Mesodermal cell (in vitro differentiated cells): ENCODE results near the gene STYXL2.

ENCODE experiments used
- H3K27ac ChIP-seq: 2 replicates; pipeline ENCODE4 v1.7.0; 2013; ENCODE audit warnings: mild to moderate bottlenecking, low read depth, low read length, moderate library complexity; ENCODE audit not compliant: severe bottlenecking
- H3K36me3 ChIP-seq: 2 replicates; pipeline ENCODE4 v1.7.1; 2013; ENCODE audit warnings: mild to moderate bottlenecking, low read length, moderate library complexity; ENCODE audit not compliant: control insufficient read depth, insufficient read depth
- H3K4me1 ChIP-seq: one replicate; pipeline ENCODE4 v1.7.1; 2013; ENCODE audit warnings: mild to moderate bottlenecking, low read length; ENCODE audit not compliant: insufficient read depth, control insufficient read depth, poor library complexity, severe bottlenecking
- H3K4me3 ChIP-seq: 2 replicates; pipeline ENCODE4 v1.7.0; 2013; ENCODE audit warnings: low read length, control low read depth, mild to moderate bottlenecking; ENCODE audit not compliant: insufficient read depth, poor library complexity, severe bottlenecking; ENCODE audit errors: extremely low read depth
- H3K9me3 ChIP-seq: 2 replicates; pipeline ENCODE4 v1.7.1; 2013; ENCODE audit warnings: mild to moderate bottlenecking, low read length, moderate library complexity; ENCODE audit not compliant: control insufficient read depth
- WGBS, 2 experiments: methylation state at CpG; one replicate each; pipeline ENCODE4 v1.1.5; 2013; ENCODE audit warnings: missing lambda C conversion rate in 2 of 2; ENCODE audit not compliant: insufficient coverage in 2 of 2; 5-methylcytosine and 5-hydroxymethylcytosine counted together

Gene STYXL2

DNA sequence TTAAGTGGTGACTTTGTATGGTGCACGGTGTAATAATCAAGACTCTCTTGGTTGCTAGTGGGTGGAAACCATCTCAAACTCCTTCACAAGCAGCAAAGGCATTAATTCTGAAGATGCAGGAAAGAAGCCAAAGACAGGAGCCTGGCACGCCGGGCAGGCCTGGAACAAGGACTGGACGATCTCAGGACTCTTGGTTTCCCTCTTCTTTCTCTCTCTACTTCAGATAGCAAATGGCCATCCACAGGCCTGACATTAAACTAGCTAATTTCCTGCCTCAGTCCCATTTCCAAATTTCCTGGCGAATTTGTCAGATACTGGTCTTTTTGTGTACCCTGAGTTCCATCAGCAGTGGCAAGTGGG lies 28.2 kb downstream of the STYXL2 start:
- H3K9me3 ChIP-seq = no peaks in the 10 kb centered on the region
- no peak overlapping the region for H3K4me3 ChIP-seq
- no peak overlapping the region for H3K27ac ChIP-seq
- H3K4me1 ChIP-seq = peaks cover 11% of the 10 kb centered on the region
- H3K36me3 ChIP-seq = peaks cover 16% of the 10 kb centered on the region
- 83 to 84% methylated on average over 4 to 5 of the region's 5 CpGs for WGBS, 2 experiments

GRCh38 chr1:167122568-167122967 lies 28.7 kb downstream of the STYXL2 start:
- Histone ChIP-seq H3K4me3 (no peak overlapping the region), H3K27ac (no peak overlapping the region), H3K9me3 (no peaks in the 10 kb centered on the region), H3K36me3 (peaks cover 11% of the 10 kb centered on the region), H3K4me1 (peaks cover 11% of the 10 kb centered on the region)
- WGBS, 2 experiments = 78 to 89% methylated on average over 2 to 4 of the region's 4 CpGs

- no peak overlapping the region for H3K27ac ChIP-seq
- H3K4me3 ChIP-seq = no peak overlapping the region
- no peaks in the 10 kb centered on the region for H3K9me3 ChIP-seq
- 93 to 96% methylated on average over 27 to 28 of the region's 28 CpGs for WGBS, 2 experiments
- no peaks in the 10 kb centered on the region for H3K36me3 ChIP-seq
- no peaks in the 10 kb centered on the region for H3K4me1 ChIP-seq
Measured at GRCh38 chr1:167126317-167126716, 32.4 kb downstream of the STYXL2 start.

- WGBS, 2 experiments = 93 to 96% methylated on average over 15 to 17 of the region's 17 CpGs
- Histone ChIP-seq H3K9me3 (no peaks in the 10 kb centered on the region), H3K4me1 (no peaks in the 10 kb centered on the region), H3K36me3 (no peaks in the 10 kb centered on the region), H3K4me3 (no peak overlapping the region), H3K27ac (no peak overlapping the region)
Measured at GRCh38 chr1:167126811-167127210, 32.9 kb downstream of the STYXL2 start.

DNA sequence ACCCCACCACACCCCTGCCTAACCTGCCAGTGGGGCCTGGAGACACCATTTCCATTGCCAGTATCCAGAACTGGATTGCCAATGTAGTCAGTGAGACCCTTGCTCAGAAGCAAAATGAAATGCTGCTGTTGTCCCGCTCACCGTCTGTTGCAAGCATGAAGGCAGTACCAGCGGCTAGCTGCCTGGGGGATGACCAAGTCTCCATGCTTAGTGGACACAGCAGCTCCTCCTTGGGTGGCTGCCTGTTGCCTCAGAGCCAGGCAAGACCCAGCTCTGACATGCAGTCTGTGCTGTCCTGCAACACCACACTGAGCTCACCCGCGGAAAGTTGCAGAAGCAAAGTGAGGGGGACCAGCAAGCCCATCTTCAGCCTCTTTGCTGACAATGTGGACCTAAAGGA lies 33.4 kb downstream of the STYXL2 start:
- Histone ChIP-seq H3K9me3 (no peaks in the 10 kb centered on the region), H3K4me3 (no peak overlapping the region), H3K27ac (no peak overlapping the region), H3K36me3 (no peaks in the 10 kb centered on the region), H3K4me1 (no peaks in the 10 kb centered on the region)
- WGBS, 2 experiments = 97 to 99% methylated on average over 5 of the region's 5 CpGs

DNA sequence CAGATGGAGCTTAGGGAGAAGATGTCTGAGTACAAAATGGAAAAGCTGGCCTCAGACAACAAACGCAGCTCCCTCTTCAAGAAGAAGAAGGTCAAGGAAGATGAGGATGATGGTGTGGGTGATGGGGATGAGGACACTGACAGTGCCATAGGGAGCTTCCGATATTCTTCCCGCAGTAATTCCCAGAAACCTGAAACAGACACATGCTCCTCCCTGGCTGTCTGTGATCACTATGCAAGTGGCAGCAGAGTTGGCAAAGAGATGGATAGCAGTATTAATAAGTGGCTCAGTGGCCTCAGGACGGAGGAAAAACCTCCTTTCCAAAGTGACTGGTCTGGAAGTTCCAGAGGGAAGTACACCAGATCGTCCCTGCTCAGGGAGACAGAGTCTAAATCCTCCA lies 33.8 kb downstream of the STYXL2 start:
- Histone ChIP-seq H3K4me1 (no peaks in the 10 kb centered on the region), H3K4me3 (no peak overlapping the region), H3K9me3 (no peaks in the 10 kb centered on the region), H3K27ac (no peak overlapping the region), H3K36me3 (no peaks in the 10 kb centered on the region)
- WGBS, 2 experiments = 94 to 95% methylated on average over 4 of the region's 5 CpGs

DNA sequence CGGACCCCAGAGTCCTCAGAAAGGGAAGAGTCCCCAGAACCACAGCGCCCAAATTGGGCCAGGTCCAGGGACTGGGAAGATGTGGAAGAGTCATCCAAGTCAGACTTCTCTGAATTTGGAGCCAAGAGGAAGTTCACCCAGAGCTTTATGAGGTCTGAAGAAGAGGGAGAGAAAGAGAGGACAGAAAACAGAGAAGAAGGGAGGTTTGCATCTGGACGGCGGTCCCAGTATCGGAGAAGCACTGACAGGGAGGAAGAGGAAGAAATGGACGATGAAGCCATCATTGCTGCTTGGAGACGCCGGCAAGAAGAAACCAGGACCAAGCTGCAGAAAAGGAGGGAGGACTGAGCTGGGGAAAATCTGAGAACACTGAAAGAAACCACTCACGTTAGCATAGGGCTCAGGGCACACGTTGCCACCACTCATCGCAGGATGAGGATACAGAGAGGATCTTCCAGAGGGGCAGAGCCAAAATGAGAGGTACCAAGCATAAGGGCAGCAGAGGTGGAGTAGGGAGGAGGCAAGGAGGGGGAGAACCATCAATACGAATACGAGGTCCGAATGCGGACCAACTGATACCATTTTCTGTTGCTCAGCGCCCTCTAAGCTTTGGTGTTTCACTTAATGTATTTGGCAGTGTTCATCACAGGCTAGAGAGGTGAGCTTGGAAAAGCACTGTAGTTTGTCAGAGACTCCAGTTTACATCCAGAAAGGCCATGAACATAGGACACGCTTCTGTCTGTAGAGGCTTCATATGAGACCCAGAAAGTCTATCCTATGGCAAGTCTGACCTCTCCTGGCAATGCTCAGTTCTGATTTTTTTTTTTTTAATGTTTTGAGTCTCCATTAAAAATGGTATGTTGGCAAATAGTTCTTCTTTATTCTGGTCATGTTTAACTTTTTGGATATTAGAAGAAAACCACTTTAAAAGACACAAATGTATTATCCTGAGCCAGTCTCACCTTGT lies 34.7 kb downstream of the STYXL2 start:
- Histone ChIP-seq H3K27ac (no peak overlapping the region), H3K4me1 (no peaks in the 10 kb centered on the region), H3K9me3 (no peaks in the 10 kb centered on the region), H3K36me3 (no peaks in the 10 kb centered on the region), H3K4me3 (no peak overlapping the region)
- 92 to 94% methylated on average over 17 of the region's 17 CpGs for WGBS, 2 experiments

DNA sequence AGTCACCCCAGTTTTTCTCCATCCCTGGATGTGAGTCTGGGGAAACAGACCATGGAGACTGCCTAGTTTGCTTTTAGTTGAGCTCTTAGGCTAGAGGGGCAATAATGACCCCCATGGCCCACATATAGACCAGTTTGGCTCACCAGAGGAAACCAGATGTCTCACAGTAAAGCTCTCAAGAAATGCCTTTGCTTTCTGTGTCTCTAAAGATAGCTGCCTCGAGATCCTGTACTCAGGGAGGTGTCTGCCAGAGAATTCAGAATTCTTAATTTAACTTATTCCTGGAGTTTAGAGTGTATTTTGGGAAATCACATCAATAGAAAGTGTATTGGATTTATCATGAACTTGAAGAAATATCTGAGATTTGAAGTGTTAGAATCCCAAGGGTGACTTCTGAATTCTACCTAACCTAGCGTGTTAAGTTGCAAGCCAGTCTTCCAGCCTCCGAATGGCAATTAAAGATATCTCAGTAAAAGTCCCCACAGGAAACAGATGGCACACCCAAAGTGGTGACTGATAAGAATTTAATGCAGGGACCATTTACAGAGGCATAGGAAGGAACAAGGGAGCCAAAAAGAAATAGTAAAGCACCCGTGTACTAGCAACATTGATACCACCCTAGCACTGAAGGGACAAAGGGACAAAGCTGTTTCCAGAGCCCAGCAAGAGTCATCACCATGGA lies 37.1 kb downstream of the STYXL2 start:
- WGBS, 2 experiments = 100% methylated on average over 1 of the region's 4 CpGs; no CpG with 5 or more reads in 1 of the 2 experiments
- H3K4me3 ChIP-seq = no peak overlapping the region
- H3K36me3 ChIP-seq = no peaks in the 10 kb centered on the region
- no peak overlapping the region for H3K27ac ChIP-seq
- peaks cover 11% of the 10 kb centered on the region for H3K4me1 ChIP-seq
- H3K9me3 ChIP-seq = no peaks in the 10 kb centered on the region

- H3K36me3 ChIP-seq = no peaks in the 10 kb centered on the region
- H3K4me3 ChIP-seq = no peak overlapping the region
- H3K9me3 ChIP-seq = peaks cover 6% of the 10 kb centered on the region
- no peak overlapping the region for H3K27ac ChIP-seq
- H3K4me1 ChIP-seq = peaks cover 18% of the 10 kb centered on the region
- WGBS, 2 experiments = 87 to 96% methylated on average over 5 to 6 of the region's 8 CpGs
Measured at GRCh38 chr1:167132301-167133010, 38.6 kb downstream of the STYXL2 start.

GRCh38 chr1:167135281-167135840 lies 41.5 kb downstream of the STYXL2 start:
- H3K27ac ChIP-seq = no peak overlapping the region

More at GRCh38 chr1:167135281-167135840, 41.5 kb downstream of the STYXL2 start:
- Histone ChIP-seq H3K4me1 (peaks cover 18% of the 10 kb centered on the region), H3K4me3 (no peak overlapping the region), H3K9me3 (peaks cover 6% of the 10 kb centered on the region), H3K36me3 (no peaks in the 10 kb centered on the region)
- WGBS, 2 experiments = 73 to 96% methylated on average over 2 of the region's 4 CpGs
